H9 (cell line): Measurements from ENCODE around the gene ANP32D. TPM values are rescaled to one million over a fixed set of nuclear protein-coding genes. Genes with fewer than 3 reads are reported as not detected.

Experiments used
- DNase-seq: peaks from one replicate; pipeline ENCODE4 v3.0.0-alpha.2; 2017
- H2AFZ ChIP-seq: one replicate; pipeline ENCODE4 v1.6.1; 2013; ENCODE audit warnings: mild to moderate bottlenecking, low read length, control low read depth, moderate library complexity
- H2AK5ac ChIP-seq: 2 replicates; pipeline ENCODE4 v1.6.1; 2013; ENCODE audit warnings: low read length, control low read depth, mixed read lengths; ENCODE audit not compliant: insufficient read length
- H2BK120ac ChIP-seq: one replicate; pipeline ENCODE4 v1.6.1; 2013; ENCODE audit warnings: low read depth, mild to moderate bottlenecking, low read length, control low read depth, inconsistent platforms; ENCODE audit not compliant: poor library complexity, severe bottlenecking
- H2BK12ac ChIP-seq: 2 replicates; pipeline ENCODE4 v1.6.1; 2013; ENCODE audit warnings: low read length, control low read depth, mixed read lengths, low read depth; ENCODE audit not compliant: insufficient read length
- H2BK15ac ChIP-seq: 2 replicates; pipeline ENCODE4 v1.6.1; 2013; ENCODE audit warnings: low read depth, low read length, control low read depth
- H2BK20ac ChIP-seq: one replicate; pipeline ENCODE4 v1.6.1; 2013; ENCODE audit warnings: low read depth, mild to moderate bottlenecking, low read length, control low read depth, inconsistent platforms; ENCODE audit not compliant: poor library complexity, severe bottlenecking
- H2BK5ac ChIP-seq: 2 replicates; pipeline ENCODE4 v1.6.1; 2013; ENCODE audit warnings: low read length, control low read depth, mixed read lengths; ENCODE audit not compliant: insufficient read length
- H3K14ac ChIP-seq: 2 replicates; pipeline ENCODE4 v1.6.1; 2013; ENCODE audit warnings: low read length, control low read depth; ENCODE audit not compliant: insufficient read depth
- H3K18ac ChIP-seq: 2 replicates; pipeline ENCODE4 v1.6.1; 2013; ENCODE audit warnings: low read depth, mild to moderate bottlenecking, mixed read lengths, low read length, control low read depth; ENCODE audit not compliant: insufficient read length
- H3K23ac ChIP-seq: 2 replicates; pipeline ENCODE4 v1.6.1; 2013; ENCODE audit warnings: low read length, control low read depth, mixed read lengths, low read depth; ENCODE audit not compliant: insufficient read length
- H3K23me2 ChIP-seq: 2 replicates; pipeline ENCODE4 v1.6.1; 2013; ENCODE audit warnings: low read depth, mild to moderate bottlenecking, mixed read lengths, low read length, control low read depth; ENCODE audit not compliant: insufficient read length, poor library complexity, severe bottlenecking
- H3K27ac ChIP-seq: 2 replicates; pipeline ENCODE4 v1.5.1; 2013; ENCODE audit warnings: low read length, control low read depth, mixed read lengths, low read depth; ENCODE audit not compliant: insufficient read length
- H3K27me3 ChIP-seq: 2 replicates; pipeline ENCODE4 v1.6.1; 2013; ENCODE audit warnings: low read length, control low read depth, inconsistent platforms; ENCODE audit not compliant: insufficient read depth
- H3K4ac ChIP-seq: 2 replicates; pipeline ENCODE4 v1.6.1; 2013; ENCODE audit warnings: low read depth, mild to moderate bottlenecking, control low read depth, inconsistent platforms, low read length, moderate library complexity
- H3K4me1 ChIP-seq: 2 replicates; pipeline ENCODE4 v1.6.1; 2013; ENCODE audit warnings: low read length, control low read depth, inconsistent platforms; ENCODE audit not compliant: insufficient read depth
- H3K4me2 ChIP-seq: 2 replicates; pipeline ENCODE4 v1.6.1; 2013; ENCODE audit warnings: low read length, control low read depth, mixed read lengths; ENCODE audit not compliant: insufficient read length, insufficient read depth
- H3K56ac ChIP-seq: 2 replicates; pipeline ENCODE4 v1.6.1; 2013; ENCODE audit warnings: low read depth, mild to moderate bottlenecking, mixed read lengths, low read length, control low read depth; ENCODE audit not compliant: insufficient read length
- H3K79me1 ChIP-seq: 2 replicates; pipeline ENCODE4 v1.6.1; 2013; ENCODE audit warnings: low read depth, mild to moderate bottlenecking, moderate library complexity, low read length, control low read depth, inconsistent platforms; ENCODE audit not compliant: insufficient read depth, poor library complexity, severe bottlenecking
- H3K79me2 ChIP-seq: 2 replicates; pipeline ENCODE4 v1.6.1; 2013; ENCODE audit warnings: low read length, control low read depth, inconsistent platforms; ENCODE audit not compliant: insufficient read depth
- H3K9ac ChIP-seq: 2 replicates; pipeline ENCODE4 v1.6.1; 2013; ENCODE audit warnings: low read length, control low read depth, mixed read lengths; ENCODE audit not compliant: insufficient read length; ENCODE audit errors: extremely low read depth
- H3K9me3 ChIP-seq: one replicate; pipeline ENCODE4 v1.6.1; 2013; ENCODE audit warnings: low read depth, low read length, inconsistent platforms; ENCODE audit not compliant: control insufficient read depth
- H3T11ph ChIP-seq: one replicate; pipeline ENCODE4 v1.6.1; 2013; ENCODE audit warnings: mild to moderate bottlenecking, low read length, control low read depth, inconsistent platforms
- H4K20me1 ChIP-seq: one replicate; pipeline ENCODE4 v1.6.1; 2013; ENCODE audit not compliant: control insufficient read depth, insufficient read length, insufficient read depth
- H4K5ac ChIP-seq: 2 replicates; pipeline ENCODE4 v1.6.1; 2013; ENCODE audit warnings: low read depth, mild to moderate bottlenecking, mixed read lengths, low read length, control low read depth; ENCODE audit not compliant: insufficient read length
- H4K8ac ChIP-seq: replicated peaks from 2 replicates; pipeline ENCODE4 v1.6.1; 2013; ENCODE audit warnings: low read length, control low read depth, mixed read lengths, low read depth; ENCODE audit not compliant: insufficient read length
- H4K91ac ChIP-seq: 2 replicates; pipeline ENCODE4 v1.6.1; 2013; ENCODE audit warnings: low read depth, mild to moderate bottlenecking, moderate library complexity, mixed read lengths, low read length, control low read depth; ENCODE audit not compliant: insufficient read length
- H3K27ac Mint-ChIP-seq, 3 experiments: 2 replicates in 2 of 3; 3 replicates in 1 of 3; pipeline ENCODE4 v1.8.0; 2020 to 2021; ENCODE audit warnings: mixed read lengths in 3 of 3, mild to moderate bottlenecking in 1 of 3, moderate library complexity in 1 of 3
- H3K27me3 Mint-ChIP-seq: 2 replicates; pipeline ENCODE4 v1.8.0; 2021; ENCODE audit warnings: low read depth, mild to moderate bottlenecking, moderate library complexity, mixed read lengths
- H3K36me3 Mint-ChIP-seq, 3 experiments: 2 replicates in 2 of 3; 3 replicates in 1 of 3; pipeline ENCODE4 v1.8.0; 2020 to 2021; ENCODE audit warnings: low read depth in 3 of 3, mixed read lengths in 3 of 3; ENCODE audit not compliant: insufficient read depth in 1 of 3
- H3K4me1 Mint-ChIP-seq, 2 experiments: 2 replicates each; pipeline ENCODE4 v1.8.0; 2020; ENCODE audit warnings: mixed read lengths in 2 of 2
- H3K4me3 Mint-ChIP-seq, 2 experiments: 2 replicates in 1 of 2; 3 replicates in 1 of 2; pipeline ENCODE4 v1.8.0; 2020 to 2021; ENCODE audit warnings: mild to moderate bottlenecking in 2 of 2, mixed read lengths in 2 of 2, moderate library complexity in 1 of 2
- H3K9me3 Mint-ChIP-seq, 2 experiments: 2 replicates in 1 of 2; 3 replicates in 1 of 2; pipeline ENCODE4 v1.8.0; 2020; ENCODE audit warnings: mild to moderate bottlenecking in 2 of 2, mixed read lengths in 2 of 2, moderate library complexity in 1 of 2
- WGBS: extraction: QIAGEN DNeasy Blood & Tissue Kit; methylation state at CpG from one replicate; pipeline ENCODE4 v1.1.7; 2013; ENCODE audit warnings: missing lambda C conversion rate, low lambda C conversion rate, mixed read lengths; ENCODE audit not compliant: insufficient read length; ENCODE audit errors: extremely low coverage; 5-methylcytosine and 5-hydroxymethylcytosine counted together
- total RNA-seq: library from RNA; stranded (reverse); gene quantifications from 2 replicates; pipeline ENCODE4 v1.2.1, GENCODE V29; 2021
- TF ChIP-seq, protein P1 (sequence below): fragments of 200-600 bp; sonication (generic); conservative IDR thresholded peaks from 3 replicates; pipeline ENCODE4 v1.8.0; 2021; ENCODE audit warnings: antibody characterized with exemption, mild to moderate bottlenecking

ANP32D gene
- total RNA-seq, 1 experiment from 2014 or later, result not detected

DNA sequence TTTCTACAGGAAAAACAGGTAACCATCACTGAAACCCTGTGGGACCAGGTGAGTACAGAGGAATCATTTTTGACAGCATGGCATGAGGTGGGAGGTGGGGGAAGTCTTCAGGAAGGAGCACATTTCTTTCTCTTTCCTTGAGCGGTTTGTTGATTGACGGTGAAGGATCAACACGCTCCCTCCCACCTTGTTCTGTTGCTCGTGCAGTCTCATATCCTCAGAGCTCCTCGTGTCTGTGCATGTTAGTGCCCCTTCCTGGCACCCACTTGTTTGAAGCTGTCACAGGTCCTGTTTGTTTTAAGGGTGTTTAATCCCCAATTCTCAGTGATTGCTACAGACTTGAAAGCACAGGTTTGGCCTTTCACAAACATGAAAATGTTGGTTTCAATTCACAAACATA lies 14.3 kb downstream of the ANP32D start:
- Histone ChIP-seq H4K5ac (no peak overlapping the region), H3K4ac (no peak overlapping the region), H3K9ac (no peak overlapping the region), H4K91ac (no peak overlapping the region), H2BK120ac (no peak overlapping the region), H3K23me2 (no peaks in the 10 kb centered on the region), H3K79me2 (no peaks in the 10 kb centered on the region), H3K79me1 (no peaks in the 10 kb centered on the region), H3K27ac (no peak overlapping the region), H2BK15ac (no peak overlapping the region), H2BK5ac (no peak overlapping the region), H3K56ac (no peak overlapping the region), H3T11ph (no peak overlapping the region), H3K18ac (no peak overlapping the region), H4K20me1 (no peaks in the 10 kb centered on the region), H2AK5ac (no peak overlapping the region), H3K4me1 (no peaks in the 10 kb centered on the region), H2BK12ac (no peak overlapping the region), H3K27me3 (no peaks in the 10 kb centered on the region), H3K14ac (no peak overlapping the region), H3K23ac (no peak overlapping the region), H2AFZ (no peak overlapping the region), H2BK20ac (no peak overlapping the region), H4K8ac (no peak overlapping the region), H3K9me3 (no peaks in the 10 kb centered on the region), H3K4me2 (no peak overlapping the region)
- TF ChIP-seq, protein P1, sequence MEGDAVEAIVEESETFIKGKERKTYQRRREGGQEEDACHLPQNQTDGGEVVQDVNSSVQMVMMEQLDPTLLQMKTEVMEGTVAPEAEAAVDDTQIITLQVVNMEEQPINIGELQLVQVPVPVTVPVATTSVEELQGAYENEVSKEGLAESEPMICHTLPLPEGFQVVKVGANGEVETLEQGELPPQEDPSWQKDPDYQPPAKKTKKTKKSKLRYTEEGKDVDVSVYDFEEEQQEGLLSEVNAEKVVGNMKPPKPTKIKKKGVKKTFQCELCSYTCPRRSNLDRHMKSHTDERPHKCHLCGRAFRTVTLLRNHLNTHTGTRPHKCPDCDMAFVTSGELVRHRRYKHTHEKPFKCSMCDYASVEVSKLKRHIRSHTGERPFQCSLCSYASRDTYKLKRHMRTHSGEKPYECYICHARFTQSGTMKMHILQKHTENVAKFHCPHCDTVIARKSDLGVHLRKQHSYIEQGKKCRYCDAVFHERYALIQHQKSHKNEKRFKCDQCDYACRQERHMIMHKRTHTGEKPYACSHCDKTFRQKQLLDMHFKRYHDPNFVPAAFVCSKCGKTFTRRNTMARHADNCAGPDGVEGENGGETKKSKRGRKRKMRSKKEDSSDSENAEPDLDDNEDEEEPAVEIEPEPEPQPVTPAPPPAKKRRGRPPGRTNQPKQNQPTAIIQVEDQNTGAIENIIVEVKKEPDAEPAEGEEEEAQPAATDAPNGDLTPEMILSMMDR, result no peak
- peaks cover 2 to 90% of the 10 kb centered on the region in 2 experiments; a peak in 4 of 5 replicates for H3K9me3 Mint-ChIP-seq
- no peak for DNase-seq
- WGBS, result no CpG with 5 or more reads among the region's 5 CpGs
- peaks cover 29% of the 10 kb centered on the region for H3K27me3 Mint-ChIP-seq
- H3K4me1 Mint-ChIP-seq, result no peaks in the 10 kb centered on the region
- no peak overlapping the region for H3K27ac Mint-ChIP-seq
- no peaks in the 10 kb centered on the region; a peak in 1 of 7 replicates for H3K36me3 Mint-ChIP-seq
- H3K4me3 Mint-ChIP-seq, result no peak overlapping the region
